HCT116 (cell line): ENCODE results near the gene MORN5. TPM values are rescaled to one million over a fixed set of nuclear protein-coding genes. Genes with fewer than 3 reads are reported as not detected.
A peak's percentile ranks its signal among the peaks of the same experiment; 100 is the strongest.

Source experiments
- ATAC-seq: fragments of 200-7000 bp; cut with Tn5 transposase; 2 replicates; pipeline ENCODE4 v1.9.1; 2020; ENCODE audit warnings: mild to moderate bottlenecking, moderate library complexity
- BruUV-seq: library from RNA; stranded (reverse); fragments of 400-500 nt; replicated peaks from 2 replicates; lab custom pipeline; 2021; lab: Mats Ljungman, UMichigan
- CTCF ChIA-PET: fragments of 300-600 bp; sonication (Branson Sonifier 250); formaldehyde crosslinking; loops from one replicate; lab custom pipeline; 2021; ENCODE audit warnings: antibody characterized with exemption; lab: Charles Lee
- POLR2A ChIA-PET: fragments of 300-600, 350-600 bp; sonication (Branson Sonifier 250); formaldehyde crosslinking; loops from one replicate; lab custom pipeline; 2021; ENCODE audit warnings: antibody characterized with exemption; lab: Charles Lee
- RAD21 ChIA-PET, 2 experiments: fragments of 300-600 bp; sonication (Branson Sonifier 250); formaldehyde crosslinking; loops; one replicate each; lab custom pipeline; 2023; ENCODE audit warnings: low total read pairs in 2 of 2; ENCODE audit not compliant: uncharacterized antibody in 2 of 2, unreplicated experiment in 2 of 2, low non-redundant PET in 1 of 2; lab: Charles Lee
- DNase-seq: peaks from one replicate; pipeline ENCODE4 v3.0.0-alpha.2; 2010; ENCODE audit warnings: low read depth, low spot score
- H2AFZ ChIP-seq: fragments of 200-600 bp; shearing (Covaris generic), sonication (generic); 2 replicates; pipeline ENCODE4 v1.6.1; 2017; ENCODE audit warnings: low read depth, mixed run types, mixed read lengths, antibody characterized with exemption, low read length; ENCODE audit not compliant: poor library complexity, severe bottlenecking
- H3K27ac ChIP-seq: 2 replicates; pipeline ENCODE4 v1.5.1; 2012; ENCODE audit warnings: low read depth, low read length
- H3K27me3 ChIP-seq: fragments of 200-600 bp; sonication (generic); 2 replicates; pipeline ENCODE4 v1.6.1; 2016; ENCODE audit warnings: mixed run types, low read length, mixed read lengths; ENCODE audit not compliant: insufficient read depth
- H3K36me3 ChIP-seq, 2 experiments: fragments of 200-500 bp in 1 of 2; fragments of 200-600 bp in 1 of 2; sonication (Bioruptor generic) in 1 of 2; sonication (generic) in 1 of 2; 2 replicates each; pipeline versions ENCODE4 v1.5.1 to v1.6.1; 2014 to 2016; ENCODE audit warnings: low read length in 2 of 2, inconsistent platforms in 1 of 2, mixed read lengths in 1 of 2, mixed run types in 1 of 2; ENCODE audit not compliant: insufficient read depth in 2 of 2, control insufficient read depth in 1 of 2
- H3K4me1 ChIP-seq, 2 experiments: fragments of 200-600 bp in 1 of 2; sonication (generic) in 1 of 2; 2 replicates each; pipeline versions ENCODE4 v1.5.1 to v1.6.1; 2012 to 2017; ENCODE audit warnings: low read length in 2 of 2, inconsistent platforms in 1 of 2, mild to moderate bottlenecking in 1 of 2, mixed read lengths in 1 of 2, mixed run types in 1 of 2, moderate library complexity in 1 of 2; ENCODE audit not compliant: insufficient read depth in 2 of 2, control insufficient read depth in 1 of 2
- H3K4me2 ChIP-seq: fragments of 200-600 bp; sonication (generic); 2 replicates; pipeline ENCODE4 v1.6.1; 2017; ENCODE audit warnings: mixed run types, low read length, mixed read lengths
- H3K4me3 ChIP-seq, 2 experiments: fragments of 200-600 bp in 1 of 2; sonication (generic) in 1 of 2; replicated peaks in 1 of 2; 2 replicates each; pipeline ENCODE4 v1.5.1; 2011 to 2016; ENCODE audit warnings: low read length in 2 of 2, control low read depth in 1 of 2, low read depth in 1 of 2, mild to moderate bottlenecking in 1 of 2, mixed read lengths in 1 of 2, mixed run types in 1 of 2
- H3K79me2 ChIP-seq: fragments of 200-600 bp; sonication (generic); 2 replicates; pipeline ENCODE4 v1.6.1; 2017; ENCODE audit warnings: mild to moderate bottlenecking, mixed run types, low read length, moderate library complexity, mixed read lengths; ENCODE audit not compliant: insufficient read depth
- H3K9ac ChIP-seq: fragments of 200-600 bp; sonication (generic); 2 replicates; pipeline ENCODE4 v1.6.1; 2016; ENCODE audit warnings: low read length, mixed read lengths
- H3K9me2 ChIP-seq: fragments of 200-600 bp; sonication (generic), shearing (Covaris generic); 2 replicates; pipeline ENCODE4 v1.6.1; 2017; ENCODE audit warnings: mixed run types, mild to moderate bottlenecking, moderate library complexity; ENCODE audit not compliant: insufficient read depth
- H3K9me3 ChIP-seq, 2 experiments: fragments of 200-500 bp in 1 of 2; fragments of 200-600 bp in 1 of 2; sonication (Bioruptor generic) in 1 of 2; sonication (generic) in 1 of 2; 2 replicates each; pipeline ENCODE4 v1.6.1; 2014 to 2017; ENCODE audit warnings: low read length in 2 of 2, mixed read lengths in 2 of 2, inconsistent platforms in 1 of 2, low read depth in 1 of 2, mild to moderate bottlenecking in 1 of 2, mixed run types in 1 of 2, moderate library complexity in 1 of 2; ENCODE audit not compliant: control insufficient read depth in 1 of 2, insufficient read depth in 1 of 2
- H4K20me1 ChIP-seq: fragments of 200-600 bp; sonication (generic), shearing (Covaris generic); 2 replicates; pipeline ENCODE4 v1.6.1; 2017; ENCODE audit warnings: mixed run types, mild to moderate bottlenecking, moderate library complexity; ENCODE audit not compliant: insufficient read depth
- EZH2phosphoT487 ChIP-seq: fragments of 200-600 bp; IDR thresholded peaks from 2 replicates; pipeline ENCODE4 v1.6.1; 2018; ENCODE audit warnings: antibody characterized with exemption, borderline replicate concordance
- FOSL1 ChIP-seq: IDR thresholded peaks from 2 replicates; pipeline ENCODE4 v1.6.1; 2012; ENCODE audit warnings: low read depth
- REST ChIP-seq: IDR thresholded peaks from 2 replicates; pipeline ENCODE4 v1.6.1; 2012; ENCODE audit warnings: low read depth
- intact Hi-C: fragments of 100-400 bp; cut with micrococcal nuclease; formaldehyde crosslinking; loops from 2 replicates; pipeline ENCODE4 v1.10.0; 2022
- total RNA-seq: library from RNA; stranded (reverse); gene quantifications from one replicate; pipeline ENCODE4 v1.2.1, GENCODE V29; 2021; ENCODE audit not compliant: unreplicated experiment

The MORN5 gene
- total RNA-seq, 1 experiment from 2014 or later = not detected

DNA sequence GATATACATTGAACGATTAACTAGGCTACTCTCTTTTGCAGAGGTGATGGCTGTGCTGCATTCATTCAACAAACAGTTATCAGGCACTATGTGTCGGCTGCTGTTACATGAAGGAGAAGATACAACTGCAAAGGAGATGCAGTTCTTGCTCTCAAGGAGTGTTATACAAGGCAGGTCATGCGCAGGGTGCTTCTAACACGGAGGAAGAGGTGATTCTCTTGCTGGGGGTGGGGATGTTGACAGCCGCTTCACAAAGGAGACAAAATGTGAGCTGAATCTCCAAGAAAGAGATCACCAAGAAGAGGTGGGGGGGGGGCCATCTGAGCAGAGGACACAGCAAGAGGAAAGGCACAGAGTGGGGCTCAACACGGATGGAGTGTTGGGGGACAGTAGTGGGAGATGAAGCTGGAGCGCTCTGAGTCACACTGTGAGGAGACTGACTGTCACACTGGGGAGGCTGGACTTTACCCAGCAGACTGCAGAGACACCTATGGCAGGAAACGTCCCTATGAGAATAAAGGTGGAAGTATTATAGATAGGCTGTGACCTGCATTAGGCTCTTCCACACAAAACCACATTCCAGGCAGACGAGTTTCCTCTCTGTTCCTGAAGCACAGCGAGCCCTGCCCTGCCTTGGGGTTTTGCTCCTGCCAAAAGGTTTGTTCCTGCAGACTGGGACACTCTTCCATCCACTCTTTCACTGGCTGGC is 21.0 kb upstream of the MORN5 start:
- CTCF ChIA-PET = interaction anchor here (2.7 kb wide), 1 partner anchor 14 kb away, joined by 10 read pairs; no protein-coding TSS in a partner anchor
- no TSS peak for BruUV-seq
- H3K4me2 ChIP-seq = peak overlapping the region; percentile 50
- intact Hi-C loops = no loop called here
- no peak overlapping the region for H3K9ac ChIP-seq
- no peak overlapping the region for H3K4me3 ChIP-seq
- no peak overlapping the region for H2AFZ ChIP-seq
- H3K9me2 ChIP-seq = no peaks in the 10 kb centered on the region
- no peaks in the 10 kb centered on the region for H3K9me3 ChIP-seq
- no peaks in the 10 kb centered on the region for H4K20me1 ChIP-seq
- POLR2A ChIA-PET = no interaction called here
- peaks cover 3 to 4% of the 10 kb centered on the region in 2 experiments; a peak in 3 of 4 replicates for H3K36me3 ChIP-seq
- TF ChIP-seq REST (no peak), EZH2phosphoT487 (no peak), FOSL1 (0 out of 2 replicates have a peak, but pooled peaks have one; percentile 9)
- H3K4me1 ChIP-seq = peaks cover 0 to 15% of the 10 kb centered on the region in 2 experiments; a peak in 2 of 4 replicates
- no peak for DNase-seq
- no peaks in the 10 kb centered on the region for H3K79me2 ChIP-seq
- H3K27ac ChIP-seq = no peak overlapping the region
- ATAC-seq = peak; percentile 80
- RAD21 ChIA-PET = no interaction called here
- no peaks in the 10 kb centered on the region for H3K27me3 ChIP-seq
